ENCODE measurements around the gene CD177.

GRCh38 chr19:43362179-43362578 is 8.7 kb downstream of the CD177 start:
- TF ChIP-seq CTCF (conservative IDR thresholded peaks at IDR 0.05 in 1 of 2, IDR thresholded peaks at IDR 0.05 in 1 of 2; ENCODE audit: low read depth in 1 of 2, low read length in 2 of 2): no peak
- no peak for TF ChIP-seq EZH2 (IDR thresholded peaks at IDR 0.05; ENCODE audit: low read length, missing control alignments)

Data from fibroblast of lung (primary cell).